H1 (cell line): ENCODE results near the gene AGAP1. TPM values are rescaled to one million over a fixed set of nuclear protein-coding genes. Genes with fewer than 3 reads are reported as not detected.

Experiments
- CTCF ChIA-PET: fragments of 300-600 bp; sonication (Branson Sonifier 250); formaldehyde crosslinking; loops from one replicate; lab custom pipeline; 2021; ENCODE audit not compliant: partially characterized antibody; lab: Charles Lee
- POLR2A ChIA-PET: fragments of 300-600 bp; sonication (Branson Sonifier 250); formaldehyde crosslinking; loops from one replicate; lab custom pipeline; 2021; ENCODE audit warnings: inconsistent platforms; ENCODE audit not compliant: partially characterized antibody; lab: Charles Lee
- DNase-seq, 2 experiments: peaks; one replicate each; pipeline versions ENCODE4 v3.0.0 to v3.0.0-alpha.2; 2010 to 2022; ENCODE audit warnings: low spot score in 2 of 2, low read depth in 1 of 2, mixed read lengths in 1 of 2
- FAIRE-seq: peaks from 2 replicates; lab custom pipeline; 2011; peaks lifted over from hg19 to GRCh38; lab: Jason Lieb, UNC
- H2AFZ ChIP-seq: 2 replicates; pipeline ENCODE4 v1.8.1; 2012; ENCODE audit warnings: low read length, inconsistent platforms
- H2AK5ac ChIP-seq: 2 replicates; pipeline ENCODE4 v1.6.1; 2013; ENCODE audit warnings: low read depth, low read length
- H2BK120ac ChIP-seq: replicated peaks from 2 replicates; pipeline ENCODE3; 2013; ENCODE audit warnings: low read depth, low read length, inconsistent platforms
- H2BK12ac ChIP-seq: 2 replicates; pipeline ENCODE4 v1.6.1; 2013; ENCODE audit warnings: low read depth, low read length
- H2BK15ac ChIP-seq: 2 replicates; pipeline ENCODE4 v1.6.1; 2013; ENCODE audit warnings: low read length
- H2BK20ac ChIP-seq: 2 replicates; pipeline ENCODE4 v1.6.1; 2013; ENCODE audit warnings: low read length
- H2BK5ac ChIP-seq: 2 replicates; pipeline ENCODE4 v1.6.1; 2013; ENCODE audit warnings: low read depth, low read length
- H3K14ac ChIP-seq: 2 replicates; pipeline ENCODE4 v1.6.1; 2013; ENCODE audit warnings: inconsistent platforms; ENCODE audit not compliant: insufficient read length
- H3K18ac ChIP-seq: 2 replicates; pipeline ENCODE4 v1.6.1; 2013; ENCODE audit warnings: low read length; ENCODE audit errors: extremely low read depth
- H3K23ac ChIP-seq: 2 replicates; pipeline ENCODE4 v1.6.1; 2013; ENCODE audit warnings: inconsistent platforms; ENCODE audit not compliant: insufficient read length
- H3K23me2 ChIP-seq: 2 replicates; pipeline ENCODE4 v1.6.1; 2013; ENCODE audit warnings: low read depth, low read length
- H3K27ac ChIP-seq: 2 replicates; pipeline ENCODE4 v1.6.1; 2011; ENCODE audit warnings: low read depth, low read length, inconsistent platforms
- H3K27me3 ChIP-seq, 4 experiments: replicated peaks in 1 of 4; 1 replicate in 1 of 4; 2 replicates in 3 of 4; pipeline versions ENCODE4 v1.6.1 to v1.8.1; 2011 to 2013; ENCODE audit warnings: low read length in 3 of 4, mild to moderate bottlenecking in 3 of 4, inconsistent platforms in 2 of 4, mixed read lengths in 2 of 4, moderate library complexity in 1 of 4; ENCODE audit not compliant: control insufficient read depth in 3 of 4, insufficient read depth in 3 of 4; ENCODE audit errors: extremely low read depth in 1 of 4
- H3K36me3 ChIP-seq, 4 experiments: 2 replicates each; pipeline versions ENCODE4 v1.6.1 to v1.8.1; 2011 to 2013; ENCODE audit warnings: mild to moderate bottlenecking in 4 of 4, low read length in 3 of 4, moderate library complexity in 2 of 4, control low read depth in 1 of 4, inconsistent platforms in 1 of 4; ENCODE audit not compliant: insufficient read depth in 4 of 4, control insufficient read depth in 2 of 4
- H3K4ac ChIP-seq: replicated peaks from 2 replicates; pipeline ENCODE3; 2013; ENCODE audit warnings: low read length, low read depth, mixed read lengths, inconsistent platforms; ENCODE audit not compliant: insufficient read length
- H3K4me1 ChIP-seq, 4 experiments: replicated peaks in 1 of 4; 1 replicate in 1 of 4; 2 replicates in 3 of 4; pipeline versions ENCODE4 v1.6.1 to v1.8.1; 2011 to 2013; ENCODE audit warnings: low read length in 3 of 4, inconsistent platforms in 2 of 4, mixed read lengths in 1 of 4; ENCODE audit not compliant: insufficient read depth in 4 of 4, control insufficient read depth in 3 of 4
- H3K4me2 ChIP-seq, 2 experiments: 2 replicates each; pipeline versions ENCODE4 v1.6.1 to v1.8.1; 2011 to 2013; ENCODE audit warnings: low read depth in 2 of 2, low read length in 2 of 2, control low read depth in 1 of 2, inconsistent platforms in 1 of 2, mild to moderate bottlenecking in 1 of 2; ENCODE audit not compliant: insufficient read depth in 1 of 2
- H3K4me3 ChIP-seq, 4 experiments: fragments of 200-600, 300-600 bp in 1 of 4; sonication (generic), shearing (Covaris generic), sonication (Bioruptor Twin) in 1 of 4; 2 replicates each; pipeline versions ENCODE4 v1.5.1 to v1.8.1; 2011 to 2016; ENCODE audit warnings: low read length in 4 of 4, low read depth in 3 of 4, control low read depth in 2 of 4, inconsistent platforms in 2 of 4, mild to moderate bottlenecking in 2 of 4, mixed read lengths in 1 of 4, moderate library complexity in 1 of 4; ENCODE audit not compliant: insufficient read depth in 2 of 4; ENCODE audit errors: extremely low read depth in 1 of 4
- H3K56ac ChIP-seq: replicated peaks from 2 replicates; pipeline ENCODE3; 2013; ENCODE audit warnings: low read depth, mild to moderate bottlenecking, mixed read lengths, low read length, inconsistent platforms; ENCODE audit not compliant: insufficient read length
- H3K79me1 ChIP-seq: 2 replicates; pipeline ENCODE4 v1.6.1; 2013; ENCODE audit warnings: low read depth, low read length, control low read depth
- H3K79me2 ChIP-seq, 2 experiments: 2 replicates each; pipeline versions ENCODE4 v1.6.1 to v1.8.1; 2012 to 2013; ENCODE audit warnings: low read length in 2 of 2, mild to moderate bottlenecking in 2 of 2, inconsistent platforms in 1 of 2; ENCODE audit not compliant: insufficient read depth in 2 of 2, control insufficient read depth in 1 of 2
- H3K9ac ChIP-seq, 4 experiments: replicated peaks in 1 of 4; 1 replicate in 1 of 4; 2 replicates in 3 of 4; pipeline versions ENCODE4 v1.6.1 to v1.8.1; 2011 to 2013; ENCODE audit warnings: low read depth in 3 of 4, low read length in 3 of 4, control low read depth in 2 of 4, mild to moderate bottlenecking in 2 of 4, moderate library complexity in 2 of 4, inconsistent platforms in 1 of 4; ENCODE audit errors: extremely low read depth in 1 of 4
- H3K9me3 ChIP-seq, 2 experiments: 2 replicates each; pipeline versions ENCODE4 v1.6.1 to v1.8.1; 2012 to 2013; ENCODE audit warnings: mild to moderate bottlenecking in 2 of 2, moderate library complexity in 2 of 2, control low read depth in 1 of 2, inconsistent platforms in 1 of 2, low read depth in 1 of 2, low read length in 1 of 2, mixed read lengths in 1 of 2; ENCODE audit not compliant: insufficient read depth in 2 of 2
- H4K20me1 ChIP-seq, 2 experiments: replicated peaks in 1 of 2; 2 replicates each; pipeline versions ENCODE3 to v1.8.1; 2011 to 2013; ENCODE audit warnings: inconsistent platforms in 2 of 2, low read length in 2 of 2, mild to moderate bottlenecking in 1 of 2; ENCODE audit not compliant: insufficient read depth in 2 of 2, control insufficient read depth in 1 of 2
- H4K5ac ChIP-seq: 2 replicates; pipeline ENCODE4 v1.6.1; 2013; ENCODE audit warnings: low read length, low read depth, mixed read lengths, inconsistent platforms; ENCODE audit not compliant: insufficient read length
- H4K8ac ChIP-seq: 2 replicates; pipeline ENCODE4 v1.8.0; 2013; ENCODE audit warnings: mild to moderate bottlenecking, moderate library complexity, low read length, inconsistent platforms; ENCODE audit not compliant: insufficient read depth; ENCODE audit errors: extremely low read depth
- H4K91ac ChIP-seq: replicated peaks from 2 replicates; pipeline ENCODE3; 2013; ENCODE audit warnings: low read length, mixed read lengths, inconsistent platforms; ENCODE audit not compliant: insufficient read length
- CBX8 ChIP-seq: fragments of 300-800, 300-1000 bp; sonication (generic); IDR thresholded peaks from 2 replicates; pipeline ENCODE4 v1.7.1; 2016; ENCODE audit warnings: low read depth, low read length, borderline replicate concordance
- JUND ChIP-seq: IDR thresholded peaks from 2 replicates; pipeline ENCODE4 v1.6.1; 2011; ENCODE audit warnings: mild to moderate bottlenecking, improper control_type of control experiment, low read length
- POLR2AphosphoS5 ChIP-seq: IDR thresholded peaks from 2 replicates; pipeline ENCODE4 v1.6.1; 2011; ENCODE audit warnings: low read depth, low read length
- RFX5 ChIP-seq: IDR thresholded peaks from 2 replicates; pipeline ENCODE4 v1.6.1; 2011; ENCODE audit warnings: low read depth, low read length, improper control_type of control experiment, borderline replicate concordance
- RNF2 ChIP-seq: fragments of 200-900, 300-1000 bp; sonication (generic); IDR thresholded peaks from 2 replicates; pipeline ENCODE4 v1.7.1; 2016; ENCODE audit warnings: borderline replicate concordance, low read depth, mild to moderate bottlenecking, antibody characterized with exemption, low read length; ENCODE audit not compliant: poor library complexity, severe bottlenecking; ENCODE audit errors: missing control alignments
- SIRT6 ChIP-seq: IDR thresholded peaks from one replicate; pipeline ENCODE4 v1.7.1; 2012; ENCODE audit warnings: low read length, inconsistent platforms
- SP1 ChIP-seq: IDR thresholded peaks from 2 replicates; pipeline ENCODE4 v1.6.1; 2011; ENCODE audit warnings: low read depth, low read length
- SP4 ChIP-seq: IDR thresholded peaks from 2 replicates; pipeline ENCODE4 v1.6.1; 2012; ENCODE audit warnings: low read length, inconsistent platforms
- SUZ12 ChIP-seq: fragments of 200-600 bp; sonication (generic); IDR thresholded peaks from 2 replicates; pipeline ENCODE4 v1.6.1; 2012; ENCODE audit warnings: mild to moderate bottlenecking, inconsistent platforms, low read length, moderate library complexity, mixed read lengths
- TCF12 ChIP-seq: IDR thresholded peaks from 2 replicates; pipeline ENCODE4 v1.6.1; 2011; ENCODE audit warnings: low read depth, mild to moderate bottlenecking, low read length
- TEAD4 ChIP-seq: IDR thresholded peaks from 2 replicates; pipeline ENCODE4 v1.6.1; 2012; ENCODE audit warnings: low read depth, low read length, inconsistent platforms, mixed read lengths
- YY1 ChIP-seq: IDR thresholded peaks from 2 replicates; pipeline ENCODE4 v1.6.1; 2011; ENCODE audit warnings: low read depth, mild to moderate bottlenecking, low read length
- WGBS, 2 experiments: shearing (Covaris generic) in 1 of 2; methylation state at CpG; one replicate each; pipeline versions ENCODE4 v1.1.6 to v1.1.7; 2013 to 2015; ENCODE audit warnings: low lambda C conversion rate in 2 of 2, mixed read lengths in 2 of 2, inconsistent platforms in 1 of 2, low coverage in 1 of 2, missing lambda C conversion rate in 1 of 2; ENCODE audit not compliant: insufficient replicate concordance in 2 of 2, insufficient coverage in 1 of 2, insufficient read length in 1 of 2; ENCODE audit errors: extremely low coverage in 1 of 2, missing lambda C conversion rate in 1 of 2; 5-methylcytosine and 5-hydroxymethylcytosine counted together
- polyA plus RNA-seq, 7 experiments: library from polyadenylated mRNA; depleted of rRNA in 3 of 7; stranded (reverse) in 5 of 7; unstranded in 2 of 7; fragments of >200 nt in 5 of 7; fragments of 200-250 nt in 2 of 7; gene quantifications; 1 replicate in 5 of 7; 2 replicates in 1 of 7; 4 replicates in 1 of 7; pipeline versions ENCODE4 v1.2.1 to v1.2.3, GENCODE V29; 2011 to 2013; ENCODE audit warnings: missing spikeins in 2 of 7, mixed read lengths in 2 of 7
- total RNA-seq: library from RNA; stranded (reverse); fragmentation: NEBNext Ultra II Directional; extraction: Animal tissue kit (Norgen Biotek cat#: 25700); gene quantifications from 2 replicates; pipeline ENCODE4 v1.2.1, GENCODE V29; 2021
- TF ChIP-seq, protein P1 (sequence below): IDR thresholded peaks from 2 replicates; pipeline ENCODE4 v1.6.1; 2012; ENCODE audit warnings: inconsistent platforms

The AGAP1 gene
- total and polyA plus RNA-seq, 2 of the 8 experiments (the other 6 are each of a cell fraction or from before 2014, with no cell fraction given): 18.1 to 39.4 TPM

GRCh38 chr2:235711527-235711926 lies 217.7 kb downstream of the AGAP1 start:
- no peak for FAIRE-seq
- Histone ChIP-seq H3K23me2 (no peaks in the 10 kb centered on the region), H3K27ac (no peak overlapping the region), H3K4me3 (no peak overlapping the region), H3K79me2 (peaks cover 0 to 20% of the 10 kb centered on the region in 2 experiments; a peak in 2 of 4 replicates), H2BK120ac (no peak overlapping the region), H3K18ac (no peak overlapping the region), H3K27me3 (no peaks in the 10 kb centered on the region), H4K5ac (no peak overlapping the region), H4K20me1 (peaks cover 4 to 24% of the 10 kb centered on the region in 2 experiments), H3K9ac (no peak overlapping the region), H3K23ac (no peak overlapping the region), H3K4me2 (no peak overlapping the region), H3K36me3 (peaks cover 0 to 7% (median 1%) of the 10 kb centered on the region in 4 experiments; a peak in 4 of 8 replicates), H4K91ac (no peak overlapping the region), H3K9me3 (no peaks in the 10 kb centered on the region), H4K8ac (no peak overlapping the region), H2BK15ac (no peak overlapping the region), H2BK12ac (no peak overlapping the region), H3K4ac (no peak overlapping the region), H3K79me1 (peaks cover 11% of the 10 kb centered on the region), H3K4me1 (no peaks in the 10 kb centered on the region), H3K14ac (no peak overlapping the region), H2BK20ac (no peak overlapping the region), H3K56ac (no peak overlapping the region), H2AK5ac (no peak overlapping the region), H2BK5ac (no peak overlapping the region), H2AFZ (no peak overlapping the region)
- TF ChIP-seq POLR2AphosphoS5 (no peak), RFX5 (no peak), TCF12 (no peak), SP4 (no peak), TEAD4 (no peak), SIRT6 (no peak), YY1 (no peak), RNF2 (no peak), SUZ12 (no peak), CBX8 (no peak), JUND (no peak), SP1 (no peak)
- TF ChIP-seq, protein P1, sequence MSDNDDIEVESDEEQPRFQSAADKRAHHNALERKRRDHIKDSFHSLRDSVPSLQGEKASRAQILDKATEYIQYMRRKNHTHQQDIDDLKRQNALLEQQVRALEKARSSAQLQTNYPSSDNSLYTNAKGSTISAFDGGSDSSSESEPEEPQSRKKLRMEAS: no peak
- DNase-seq: no peak
- WGBS, 2 experiments: 91% methylated on average over 11 of the region's 11 CpGs; no CpG with 5 or more reads in 1 of the 2 experiments
- ChIA-PET CTCF (interaction anchor here (1.6 kb wide), 1 partner anchor 35 kb away, joined by 4 read pairs; no protein-coding TSS in a partner anchor), POLR2A (no interaction called here)
